ENCODE data around the gene PRKCA. TPM values are rescaled to one million over a fixed set of nuclear protein-coding genes. Genes with fewer than 3 reads are reported as not detected.

The PRKCA gene
- total and polyA plus RNA-seq, 2 experiments from 2014 or later, result 6.4 to 35.4 TPM

DNA sequence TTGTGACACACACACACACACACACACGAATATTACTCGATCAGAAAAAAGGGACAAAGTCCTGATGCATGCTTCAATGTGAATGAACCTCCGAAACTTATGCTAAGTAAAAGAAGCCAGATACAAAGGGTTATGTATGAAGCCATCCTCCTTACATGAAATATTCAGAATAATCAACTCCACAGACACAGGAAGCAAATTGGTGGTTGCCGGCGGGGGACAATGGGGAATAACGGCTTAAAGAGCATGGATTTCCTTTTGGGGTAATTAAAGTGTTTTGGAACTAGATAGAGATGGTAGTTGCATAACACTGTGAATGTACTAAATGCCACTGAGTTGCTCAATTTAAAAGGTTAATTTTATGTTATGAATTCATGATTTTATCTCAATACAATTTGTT lies 524.4 kb downstream of the PRKCA start:
- peaks cover 6% of the 10 kb centered on the region for H3K27me3 Mint-ChIP-seq (ENCODE audit: insufficient read depth, low read depth, poor library complexity)
- no peaks in the 10 kb centered on the region for H3K36me3 Mint-ChIP-seq (ENCODE audit: low read depth)

More for the DNA sequence above, 524.4 kb downstream of the PRKCA start:
- Histone ChIP-seq H3F3A (replicated peaks; ENCODE audit: low read depth) (peaks cover 12% of the 10 kb centered on the region; the same call in 1 of the 2 replicates), H2AFZ (no peak overlapping the region), H3K36me3 (ENCODE audit: insufficient read depth) (no peaks in the 10 kb centered on the region), H3K27ac (ENCODE audit: low read depth) (no peak overlapping the region), H3K9me2 (ENCODE audit: insufficient read depth) (no peaks in the 10 kb centered on the region), H3K4me3 (no peak overlapping the region), H3K4me1 (ENCODE audit: insufficient read depth) (peaks cover 16% of the 10 kb centered on the region), H3K79me2 (replicated peaks; ENCODE audit: insufficient read depth) (no peaks in the 10 kb centered on the region), H4K20me1 (replicated peaks; ENCODE audit: insufficient read depth) (no peaks in the 10 kb centered on the region), H3K4me2 (no peak overlapping the region), H3K27me3 (ENCODE audit: insufficient read depth) (no peaks in the 10 kb centered on the region)
- ATAC-seq, result no peak
- Mint-ChIP-seq H3K27ac (no peak overlapping the region), H3K4me3 (no peak overlapping the region), H3K9me3 (no peaks in the 10 kb centered on the region; the same call in 2 of the 3 replicates), H3K4me1 (peaks cover 27% of the 10 kb centered on the region)
- TF ChIP-seq POLR2AphosphoS5 (IDR thresholded peaks at IDR 0.05; ENCODE audit: low read depth) (no peak), EZH2 (IDR thresholded peaks at IDR 0.05; ENCODE audit: low read depth, unreplicated experiment) (no peak), JUNB (IDR thresholded peaks at IDR 0.05; ENCODE audit: unreplicated experiment) (no peak), CREB1 (CRISPR knock-in tag; IDR thresholded peaks at IDR 0.05; ENCODE audit: low read depth) (no peak), STAT1 (IDR thresholded peaks at IDR 0.05; ENCODE audit: unreplicated experiment) (no peak), EZH2phosphoT487 (IDR thresholded peaks at IDR 0.05; ENCODE audit: unreplicated experiment) (no peak), NANOG (IDR thresholded peaks at IDR 0.05; ENCODE audit: borderline replicate concordance) (no peak), ZNF114 (CRISPR knock-in tag; IDR thresholded peaks at IDR 0.05) (no peak), ZNF331 (CRISPR knock-in tag; IDR thresholded peaks at IDR 0.05; ENCODE audit: low read depth) (no peak)
- TF ChIP-seq, protein P1, sequence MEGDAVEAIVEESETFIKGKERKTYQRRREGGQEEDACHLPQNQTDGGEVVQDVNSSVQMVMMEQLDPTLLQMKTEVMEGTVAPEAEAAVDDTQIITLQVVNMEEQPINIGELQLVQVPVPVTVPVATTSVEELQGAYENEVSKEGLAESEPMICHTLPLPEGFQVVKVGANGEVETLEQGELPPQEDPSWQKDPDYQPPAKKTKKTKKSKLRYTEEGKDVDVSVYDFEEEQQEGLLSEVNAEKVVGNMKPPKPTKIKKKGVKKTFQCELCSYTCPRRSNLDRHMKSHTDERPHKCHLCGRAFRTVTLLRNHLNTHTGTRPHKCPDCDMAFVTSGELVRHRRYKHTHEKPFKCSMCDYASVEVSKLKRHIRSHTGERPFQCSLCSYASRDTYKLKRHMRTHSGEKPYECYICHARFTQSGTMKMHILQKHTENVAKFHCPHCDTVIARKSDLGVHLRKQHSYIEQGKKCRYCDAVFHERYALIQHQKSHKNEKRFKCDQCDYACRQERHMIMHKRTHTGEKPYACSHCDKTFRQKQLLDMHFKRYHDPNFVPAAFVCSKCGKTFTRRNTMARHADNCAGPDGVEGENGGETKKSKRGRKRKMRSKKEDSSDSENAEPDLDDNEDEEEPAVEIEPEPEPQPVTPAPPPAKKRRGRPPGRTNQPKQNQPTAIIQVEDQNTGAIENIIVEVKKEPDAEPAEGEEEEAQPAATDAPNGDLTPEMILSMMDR (conservative IDR thresholded peaks at IDR 0.05; ENCODE audit: low read depth in 2 of 2), result no peak
- TF ChIP-seq, protein P2, sequence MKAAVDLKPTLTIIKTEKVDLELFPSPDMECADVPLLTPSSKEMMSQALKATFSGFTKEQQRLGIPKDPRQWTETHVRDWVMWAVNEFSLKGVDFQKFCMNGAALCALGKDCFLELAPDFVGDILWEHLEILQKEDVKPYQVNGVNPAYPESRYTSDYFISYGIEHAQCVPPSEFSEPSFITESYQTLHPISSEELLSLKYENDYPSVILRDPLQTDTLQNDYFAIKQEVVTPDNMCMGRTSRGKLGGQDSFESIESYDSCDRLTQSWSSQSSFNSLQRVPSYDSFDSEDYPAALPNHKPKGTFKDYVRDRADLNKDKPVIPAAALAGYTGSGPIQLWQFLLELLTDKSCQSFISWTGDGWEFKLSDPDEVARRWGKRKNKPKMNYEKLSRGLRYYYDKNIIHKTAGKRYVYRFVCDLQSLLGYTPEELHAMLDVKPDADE (IDR thresholded peaks at IDR 0.05), result no peak
- TF ChIP-seq, protein P3, sequence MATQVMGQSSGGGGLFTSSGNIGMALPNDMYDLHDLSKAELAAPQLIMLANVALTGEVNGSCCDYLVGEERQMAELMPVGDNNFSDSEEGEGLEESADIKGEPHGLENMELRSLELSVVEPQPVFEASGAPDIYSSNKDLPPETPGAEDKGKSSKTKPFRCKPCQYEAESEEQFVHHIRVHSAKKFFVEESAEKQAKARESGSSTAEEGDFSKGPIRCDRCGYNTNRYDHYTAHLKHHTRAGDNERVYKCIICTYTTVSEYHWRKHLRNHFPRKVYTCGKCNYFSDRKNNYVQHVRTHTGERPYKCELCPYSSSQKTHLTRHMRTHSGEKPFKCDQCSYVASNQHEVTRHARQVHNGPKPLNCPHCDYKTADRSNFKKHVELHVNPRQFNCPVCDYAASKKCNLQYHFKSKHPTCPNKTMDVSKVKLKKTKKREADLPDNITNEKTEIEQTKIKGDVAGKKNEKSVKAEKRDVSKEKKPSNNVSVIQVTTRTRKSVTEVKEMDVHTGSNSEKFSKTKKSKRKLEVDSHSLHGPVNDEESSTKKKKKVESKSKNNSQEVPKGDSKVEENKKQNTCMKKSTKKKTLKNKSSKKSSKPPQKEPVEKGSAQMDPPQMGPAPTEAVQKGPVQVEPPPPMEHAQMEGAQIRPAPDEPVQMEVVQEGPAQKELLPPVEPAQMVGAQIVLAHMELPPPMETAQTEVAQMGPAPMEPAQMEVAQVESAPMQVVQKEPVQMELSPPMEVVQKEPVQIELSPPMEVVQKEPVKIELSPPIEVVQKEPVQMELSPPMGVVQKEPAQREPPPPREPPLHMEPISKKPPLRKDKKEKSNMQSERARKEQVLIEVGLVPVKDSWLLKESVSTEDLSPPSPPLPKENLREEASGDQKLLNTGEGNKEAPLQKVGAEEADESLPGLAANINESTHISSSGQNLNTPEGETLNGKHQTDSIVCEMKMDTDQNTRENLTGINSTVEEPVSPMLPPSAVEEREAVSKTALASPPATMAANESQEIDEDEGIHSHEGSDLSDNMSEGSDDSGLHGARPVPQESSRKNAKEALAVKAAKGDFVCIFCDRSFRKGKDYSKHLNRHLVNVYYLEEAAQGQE (IDR thresholded peaks at IDR 0.05; ENCODE audit: unreplicated experiment), result no peak
- TF ChIP-seq, protein P4, sequence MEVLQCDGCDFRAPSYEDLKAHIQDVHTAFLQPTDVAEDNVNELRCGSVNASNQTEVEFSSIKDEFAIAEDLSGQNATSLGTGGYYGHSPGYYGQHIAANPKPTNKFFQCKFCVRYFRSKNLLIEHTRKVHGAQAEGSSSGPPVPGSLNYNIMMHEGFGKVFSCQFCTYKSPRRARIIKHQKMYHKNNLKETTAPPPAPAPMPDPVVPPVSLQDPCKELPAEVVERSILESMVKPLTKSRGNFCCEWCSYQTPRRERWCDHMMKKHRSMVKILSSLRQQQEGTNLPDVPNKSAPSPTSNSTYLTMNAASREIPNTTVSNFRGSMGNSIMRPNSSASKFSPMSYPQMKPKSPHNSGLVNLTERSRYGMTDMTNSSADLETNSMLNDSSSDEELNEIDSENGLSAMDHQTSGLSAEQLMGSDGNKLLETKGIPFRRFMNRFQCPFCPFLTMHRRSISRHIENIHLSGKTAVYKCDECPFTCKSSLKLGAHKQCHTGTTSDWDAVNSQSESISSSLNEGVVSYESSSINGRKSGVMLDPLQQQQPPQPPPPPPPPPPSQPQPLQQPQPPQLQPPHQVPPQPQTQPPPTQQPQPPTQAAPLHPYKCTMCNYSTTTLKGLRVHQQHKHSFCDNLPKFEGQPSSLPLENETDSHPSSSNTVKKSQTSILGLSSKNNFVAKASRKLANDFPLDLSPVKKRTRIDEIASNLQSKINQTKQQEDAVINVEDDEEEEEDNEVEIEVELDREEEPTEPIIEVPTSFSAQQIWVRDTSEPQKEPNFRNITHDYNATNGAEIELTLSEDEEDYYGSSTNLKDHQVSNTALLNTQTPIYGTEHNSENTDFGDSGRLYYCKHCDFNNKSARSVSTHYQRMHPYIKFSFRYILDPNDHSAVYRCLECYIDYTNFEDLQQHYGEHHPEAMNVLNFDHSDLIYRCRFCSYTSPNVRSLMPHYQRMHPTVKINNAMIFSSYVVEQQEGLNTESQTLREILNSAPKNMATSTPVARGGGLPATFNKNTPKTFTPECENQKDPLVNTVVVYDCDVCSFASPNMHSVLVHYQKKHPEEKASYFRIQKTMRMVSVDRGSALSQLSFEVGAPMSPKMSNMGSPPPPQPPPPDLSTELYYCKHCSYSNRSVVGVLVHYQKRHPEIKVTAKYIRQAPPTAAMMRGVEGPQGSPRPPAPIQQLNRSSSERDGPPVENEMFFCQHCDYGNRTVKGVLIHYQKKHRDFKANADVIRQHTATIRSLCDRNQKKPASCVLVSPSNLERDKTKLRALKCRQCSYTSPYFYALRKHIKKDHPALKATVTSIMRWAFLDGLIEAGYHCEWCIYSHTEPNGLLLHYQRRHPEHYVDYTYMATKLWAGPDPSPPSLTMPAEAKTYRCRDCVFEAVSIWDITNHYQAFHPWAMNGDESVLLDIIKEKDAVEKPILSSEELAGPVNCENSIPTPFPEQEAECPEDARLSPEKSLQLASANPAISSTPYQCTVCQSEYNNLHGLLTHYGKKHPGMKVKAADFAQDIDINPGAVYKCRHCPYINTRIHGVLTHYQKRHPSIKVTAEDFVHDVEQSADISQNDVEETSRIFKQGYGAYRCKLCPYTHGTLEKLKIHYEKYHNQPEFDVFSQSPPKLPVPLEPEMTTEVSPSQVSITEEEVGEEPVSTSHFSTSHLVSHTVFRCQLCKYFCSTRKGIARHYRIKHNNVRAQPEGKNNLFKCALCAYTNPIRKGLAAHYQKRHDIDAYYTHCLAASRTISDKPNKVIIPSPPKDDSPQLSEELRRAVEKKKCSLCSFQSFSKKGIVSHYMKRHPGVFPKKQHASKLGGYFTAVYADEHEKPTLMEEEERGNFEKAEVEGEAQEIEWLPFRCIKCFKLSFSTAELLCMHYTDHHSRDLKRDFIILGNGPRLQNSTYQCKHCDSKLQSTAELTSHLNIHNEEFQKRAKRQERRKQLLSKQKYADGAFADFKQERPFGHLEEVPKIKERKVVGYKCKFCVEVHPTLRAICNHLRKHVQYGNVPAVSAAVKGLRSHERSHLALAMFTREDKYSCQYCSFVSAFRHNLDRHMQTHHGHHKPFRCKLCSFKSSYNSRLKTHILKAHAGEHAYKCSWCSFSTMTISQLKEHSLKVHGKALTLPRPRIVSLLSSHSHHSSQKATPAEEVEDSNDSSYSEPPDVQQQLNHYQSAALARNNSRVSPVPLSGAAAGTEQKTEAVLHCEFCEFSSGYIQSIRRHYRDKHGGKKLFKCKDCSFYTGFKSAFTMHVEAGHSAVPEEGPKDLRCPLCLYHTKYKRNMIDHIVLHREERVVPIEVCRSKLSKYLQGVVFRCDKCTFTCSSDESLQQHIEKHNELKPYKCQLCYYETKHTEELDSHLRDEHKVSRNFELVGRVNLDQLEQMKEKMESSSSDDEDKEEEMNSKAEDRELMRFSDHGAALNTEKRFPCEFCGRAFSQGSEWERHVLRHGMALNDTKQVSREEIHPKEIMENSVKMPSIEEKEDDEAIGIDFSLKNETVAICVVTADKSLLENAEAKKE (CRISPR knock-in tag; IDR thresholded peaks at IDR 0.05), result no peak
- DNase-seq (ENCODE audit: low spot score), result no peak
